Activated CD4-positive, alpha-beta T cell treated with anti-CD3 and anti-CD28 coated beads for 36 hours (primary cell): ENCODE data around the gene GTSE1. TPM values are rescaled to one million over a fixed set of nuclear protein-coding genes. Genes with fewer than 3 reads are reported as not detected.
"Not testable (repeated sequence)": the region's sequence is repeated elsewhere in the genome, so short reads cannot be mapped to it uniquely, and the experiment has no call there.

ENCODE experiments used
- ATAC-seq: fragments of 200-7000 bp; cut with Tn5 transposase; one replicate; pipeline ENCODE4 v1.10.0; 2021; ENCODE audit warnings: mild to moderate bottlenecking, moderate library complexity
- CTCF ChIA-PET: fragments of 350-600 bp; sonication (Branson Sonifier 250); formaldehyde crosslinking; loops from one replicate; lab custom pipeline; 2021; ENCODE audit warnings: antibody characterized with exemption; lab: Charles Lee
- POLR2A ChIA-PET: fragments of 350-600 bp; sonication (Branson Sonifier 250); formaldehyde crosslinking; loops from one replicate; lab custom pipeline; 2021; ENCODE audit warnings: antibody characterized with exemption, inconsistent platforms; lab: Charles Lee
- DNase-seq: peaks from one replicate; pipeline ENCODE4 v3.0.0-alpha.2; 2020
- H3K27ac Mint-ChIP-seq: one replicate; pipeline ENCODE4 v1.8.0; 2021; ENCODE audit warnings: mixed read lengths
- H3K27me3 Mint-ChIP-seq: one replicate; pipeline ENCODE4 v1.8.0; 2021; ENCODE audit warnings: mixed read lengths
- H3K36me3 Mint-ChIP-seq: one replicate; pipeline ENCODE4 v1.8.0; 2021; ENCODE audit warnings: low read depth, mixed read lengths
- H3K4me1 Mint-ChIP-seq: one replicate; pipeline ENCODE4 v1.8.0; 2021; ENCODE audit warnings: mixed read lengths
- H3K4me3 Mint-ChIP-seq: one replicate; pipeline ENCODE4 v1.8.0; 2021; ENCODE audit warnings: mild to moderate bottlenecking, moderate library complexity, mixed read lengths
- H3K9me3 Mint-ChIP-seq: one replicate; pipeline ENCODE4 v1.8.0; 2021; ENCODE audit warnings: low read depth, mixed read lengths
- intact Hi-C, 2 experiments: fragments of 100-400 bp; cut with DNase I in 1 of 2; cut with micrococcal nuclease in 1 of 2; formaldehyde crosslinking; loops; one replicate each; pipeline versions ENCODE4 v1.14.2 to v1.15.1; 2022 to 2024; cut with DNase I, micrococcal nuclease
- total RNA-seq, 2 experiments: library from RNA; stranded (reverse); gene quantifications; one replicate each; pipeline ENCODE4 v1.2.3, GENCODE V29; 2021

GTSE1 gene
- total RNA-seq, 2 experiments from 2014 or later = 39.9 to 42.4 TPM

DNA sequence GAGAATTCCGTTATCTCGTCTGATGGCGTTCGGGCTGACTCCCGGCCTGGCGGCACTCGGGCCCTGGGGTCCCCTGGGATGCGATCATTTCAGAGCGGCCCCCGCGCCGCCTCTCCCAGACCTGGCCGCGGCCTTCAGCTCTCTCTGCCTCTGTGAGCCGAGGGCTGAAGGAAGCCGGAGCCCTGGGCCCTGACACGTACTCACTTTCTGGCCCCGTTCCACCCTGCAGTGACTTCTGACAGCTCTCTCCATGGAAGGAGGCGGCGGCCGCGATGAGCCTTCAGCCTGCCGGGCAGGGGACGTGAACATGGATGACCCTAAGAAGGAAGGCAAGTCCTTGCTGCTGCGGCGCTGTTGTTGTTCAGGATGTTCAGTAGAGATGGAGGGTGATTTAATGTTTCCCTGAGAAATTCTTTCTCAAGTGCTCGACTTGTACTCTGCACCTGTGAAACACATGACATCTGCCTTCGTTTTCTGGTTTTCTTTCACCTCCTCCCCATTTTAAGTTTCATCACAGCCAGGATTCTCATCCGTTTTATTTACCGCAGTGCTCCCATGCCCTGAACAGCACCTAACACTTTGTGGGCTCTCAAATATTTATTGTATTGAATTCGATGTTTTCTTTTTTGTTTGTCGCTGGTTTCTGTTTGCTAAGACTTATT is 612 bp downstream of the GTSE1 start:
- peaks cover 35% of the 10 kb centered on the region for H3K4me1 Mint-ChIP-seq
- ATAC-seq (peak; percentile 8), DNase-seq (peak; percentile 58)
- H3K27ac Mint-ChIP-seq = peak overlapping the region; percentile 73
- H3K9me3 Mint-ChIP-seq = no peaks in the 10 kb centered on the region
- intact Hi-C loops = loop anchor here (10.0 kb wide), 2 partner anchors 262 to 622 kb away; partner anchors contain the start of gene ATXN10 (in 1 of the 2)
- H3K27me3 Mint-ChIP-seq = peaks cover 4% of the 10 kb centered on the region
- ChIA-PET POLR2A (no interaction called here), CTCF (no interaction called here)
- H3K36me3 Mint-ChIP-seq = peaks cover 37% of the 10 kb centered on the region
- H3K4me3 Mint-ChIP-seq = peak overlapping the region; percentile 90

DNA sequence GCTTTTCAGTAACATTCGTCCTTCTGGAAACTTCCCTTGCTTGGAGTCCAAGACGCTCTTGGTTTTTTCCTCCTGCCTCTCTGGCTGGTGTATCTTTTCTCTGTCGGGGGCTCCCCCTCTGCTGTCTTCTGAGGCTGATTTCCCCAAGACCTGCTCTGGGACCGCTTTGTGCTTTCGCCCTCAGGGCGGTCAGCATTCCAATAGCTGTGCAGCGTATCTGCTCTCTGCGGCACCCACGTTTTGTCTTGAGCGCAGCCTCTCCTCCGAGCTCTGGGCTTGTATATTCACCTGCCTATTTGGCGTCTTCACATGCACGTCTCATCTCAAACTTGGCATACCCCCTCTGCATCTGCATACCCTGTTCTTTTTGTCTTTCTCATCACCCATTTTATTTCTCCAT is 2.4 kb downstream of the GTSE1 start:
- ChIA-PET CTCF (interaction anchor here (1.0 to 1.3 kb wide), 3 partner anchors 10 to 303 kb away, joined by 3 to 5 read pairs (median 4); no protein-coding TSS in a partner anchor), POLR2A (interaction anchor here (0.7 kb wide), 1 partner anchor 331 kb away, joined by 4 read pairs; no protein-coding TSS in a partner anchor)
- DNase-seq = no peak
- Mint-ChIP-seq H3K36me3 (peaks cover 45% of the 10 kb centered on the region), H3K4me3 (peak overlapping the region; percentile 90), H3K27ac (no peak overlapping the region), H3K9me3 (no peaks in the 10 kb centered on the region), H3K27me3 (peaks cover 4% of the 10 kb centered on the region), H3K4me1 (peaks cover 31% of the 10 kb centered on the region)
- intact Hi-C loops = loop anchor here (10.0 kb wide), 2 partner anchors 264 to 624 kb away; partner anchors contain the start of gene ATXN10 (in 1 of the 2)
- no peak for ATAC-seq

DNA sequence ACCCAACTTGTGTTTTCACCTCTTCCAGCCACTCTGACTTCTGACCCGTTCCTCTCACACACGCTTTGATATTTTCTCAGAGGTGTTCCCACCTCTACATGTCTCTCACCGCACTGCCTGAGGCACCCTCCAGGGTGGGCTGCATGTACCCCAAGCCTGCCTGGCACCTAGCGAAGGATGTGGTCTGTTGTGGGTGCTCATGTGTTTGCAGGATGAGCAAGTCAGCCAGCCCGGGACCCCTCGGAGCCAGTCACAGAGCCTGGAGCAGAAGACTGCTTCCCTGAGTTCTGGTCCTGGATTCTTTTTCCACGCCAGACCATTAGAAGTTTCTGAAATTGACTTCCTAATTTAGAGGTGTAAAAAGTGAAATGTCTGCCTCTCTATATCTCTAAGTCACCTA is 3.8 kb downstream of the GTSE1 start:
- intact Hi-C loops = no loop called here
- Mint-ChIP-seq H3K36me3 (peaks cover 47% of the 10 kb centered on the region), H3K27ac (no peak overlapping the region), H3K9me3 (no peaks in the 10 kb centered on the region), H3K4me3 (no peak overlapping the region), H3K27me3 (peaks cover 4% of the 10 kb centered on the region), H3K4me1 (peaks cover 26% of the 10 kb centered on the region)
- DNase-seq (no peak), ATAC-seq (no peak)
- CTCF ChIA-PET = interaction anchor here (1.1 kb wide), 1 partner anchor 305 kb away, joined by 3 read pairs; no protein-coding TSS in a partner anchor
- POLR2A ChIA-PET = no interaction called here

DNA sequence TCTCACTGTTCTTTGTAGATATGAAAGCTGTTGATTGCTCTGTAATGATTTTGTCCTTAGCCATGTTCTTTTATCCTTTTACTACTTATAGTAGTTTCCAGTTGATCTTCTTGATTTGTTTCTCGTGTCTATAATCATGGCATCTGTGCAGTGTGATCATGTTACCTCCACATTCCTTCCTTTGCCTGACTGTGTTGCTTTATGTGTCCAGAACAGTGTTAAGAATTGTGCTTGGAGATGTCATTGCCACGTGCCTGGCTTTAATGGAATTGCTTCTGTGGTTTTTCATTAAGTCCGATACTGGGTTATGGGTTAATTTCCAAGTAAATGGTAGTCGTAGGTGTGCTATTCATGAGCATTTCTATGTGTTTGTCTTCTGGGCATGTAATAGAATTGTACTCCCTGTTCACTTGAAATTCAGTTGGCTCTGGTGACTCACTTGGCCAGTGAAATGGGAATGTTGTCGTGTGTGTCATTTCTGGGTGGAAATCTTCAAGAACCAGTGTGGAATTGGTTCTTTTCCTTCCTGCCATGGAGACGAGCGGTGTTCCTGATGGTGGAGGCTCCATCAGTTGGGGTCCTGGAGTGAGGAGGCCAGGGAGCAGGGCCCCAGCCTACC is 6.8 kb downstream of the GTSE1 start:
- DNase-seq (no peak), ATAC-seq (no peak)
- Mint-ChIP-seq H3K4me3 (no peak overlapping the region), H3K4me1 (peaks cover 9% of the 10 kb centered on the region), H3K27me3 (peaks cover 4% of the 10 kb centered on the region), H3K36me3 (peaks cover 48% of the 10 kb centered on the region), H3K9me3 (no peaks in the 10 kb centered on the region), H3K27ac (no peak overlapping the region)
- intact Hi-C loops = no loop called here
- CTCF ChIA-PET = no interaction called here
- POLR2A ChIA-PET = no interaction called here

DNA sequence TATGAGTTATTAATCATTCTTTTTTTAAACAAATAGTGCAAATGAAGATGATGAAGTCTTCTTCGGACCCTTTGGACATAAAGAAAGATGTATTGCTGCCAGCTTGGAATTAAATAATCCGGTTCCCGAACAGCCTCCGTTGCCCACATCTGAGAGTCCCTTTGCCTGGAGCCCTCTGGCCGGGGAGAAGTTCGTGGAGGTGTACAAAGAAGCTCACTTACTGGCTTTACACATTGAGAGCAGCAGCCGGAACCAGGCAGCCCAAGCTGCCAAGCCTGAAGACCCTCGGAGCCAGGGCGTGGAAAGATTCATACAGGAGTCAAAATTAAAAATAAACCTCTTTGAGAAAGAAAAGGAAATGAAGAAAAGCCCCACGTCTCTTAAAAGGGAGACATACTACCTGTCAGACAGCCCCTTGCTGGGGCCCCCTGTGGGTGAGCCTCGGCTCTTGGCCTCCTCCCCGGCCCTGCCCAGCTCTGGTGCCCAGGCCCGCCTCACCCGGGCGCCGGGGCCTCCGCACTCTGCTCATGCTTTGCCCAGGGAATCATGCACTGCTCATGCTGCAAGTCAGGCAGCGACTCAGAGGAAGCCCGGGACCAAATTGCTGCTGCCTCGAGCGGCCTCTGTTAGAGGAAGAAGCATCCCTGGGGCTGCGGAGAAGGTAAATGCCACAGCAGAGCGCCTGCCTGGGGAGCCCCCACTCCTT is 11.8 kb downstream of the GTSE1 start:
- intact Hi-C loops = no loop called here
- no peak for DNase-seq
- POLR2A ChIA-PET = interaction anchor here (0.6 kb wide), 1 partner anchor 26 kb away, joined by 3 read pairs; no protein-coding TSS in a partner anchor
- Mint-ChIP-seq H3K4me1 (peaks cover 4% of the 10 kb centered on the region), H3K4me3 (no peak overlapping the region), H3K9me3 (no peaks in the 10 kb centered on the region), H3K27me3 (no peaks in the 10 kb centered on the region), H3K27ac (no peak overlapping the region), H3K36me3 (peaks cover 32% of the 10 kb centered on the region)
- CTCF ChIA-PET = interaction anchor here (0.6 to 1.7 kb wide), 2 partner anchors 10 to 548 kb away, joined by 3 to 4 read pairs; no protein-coding TSS in a partner anchor
- ATAC-seq = no peak

DNA sequence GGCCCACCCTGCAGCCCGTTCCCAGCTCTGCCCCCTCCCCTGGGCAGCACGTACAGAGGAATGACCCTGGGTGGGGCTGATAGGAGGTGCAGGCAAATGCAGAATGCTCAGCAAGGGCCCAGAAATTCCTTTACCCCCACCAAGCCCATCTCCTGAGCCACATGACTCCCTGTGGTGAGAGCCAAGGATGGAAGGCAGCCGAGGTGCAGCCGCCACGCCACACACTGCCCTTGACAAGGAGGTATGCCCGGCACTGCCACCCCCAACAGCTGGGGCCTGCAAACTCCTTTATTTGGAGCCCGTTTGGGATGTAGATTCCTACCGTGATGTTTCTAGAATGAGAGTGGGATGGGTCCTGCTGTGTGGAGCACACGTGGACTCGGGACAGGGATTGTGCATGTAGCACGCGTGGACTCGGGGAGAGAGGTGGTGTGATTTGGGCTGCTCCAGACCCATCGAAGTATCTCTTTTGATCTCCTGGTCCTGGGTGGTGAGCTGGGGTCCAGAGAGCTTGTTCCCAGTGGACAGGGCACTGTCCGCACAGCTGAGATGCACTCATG is 12.9 kb downstream of the GTSE1 start:
- intact Hi-C loops = loop anchor here in 1 of 2 experiments (10.0 kb wide), 1 partner anchor 315 kb away; no protein-coding TSS in a partner anchor
- CTCF ChIA-PET = interaction anchor here (1.7 kb wide), 1 partner anchor 11 kb away, joined by 4 read pairs; no protein-coding TSS in a partner anchor

DNA sequence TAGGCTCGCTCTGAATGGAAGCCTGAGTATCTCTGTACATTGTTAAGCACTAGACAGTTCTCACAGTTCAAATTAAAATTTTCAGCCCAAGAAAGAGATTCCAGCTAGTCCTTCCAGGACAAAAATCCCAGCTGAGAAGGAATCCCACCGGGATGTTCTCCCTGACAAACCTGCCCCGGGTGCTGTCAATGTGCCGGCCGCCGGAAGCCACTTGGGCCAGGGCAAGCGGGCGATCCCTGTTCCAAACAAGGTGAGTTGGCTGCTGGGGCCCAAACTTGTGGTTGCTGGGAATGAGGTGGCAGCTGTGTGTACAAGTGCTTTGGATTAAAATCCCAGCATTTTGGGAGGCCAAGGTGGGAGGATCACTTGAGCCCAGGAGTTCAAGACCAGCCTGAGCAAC is 15.4 kb downstream of the GTSE1 start:
- H3K27me3 Mint-ChIP-seq = no peaks in the 10 kb centered on the region
- no peaks in the 10 kb centered on the region for H3K9me3 Mint-ChIP-seq
- intact Hi-C loops = loop anchor here in 1 of 2 experiments (10.0 kb wide), 1 partner anchor 317 kb away; no protein-coding TSS in a partner anchor
- H3K4me3 Mint-ChIP-seq = no peak overlapping the region
- DNase-seq (no peak), ATAC-seq (no peak)
- ChIA-PET POLR2A (no interaction called here), CTCF (interaction anchor here (0.6 to 1.8 kb wide), 3 partner anchors 13 to 261 kb away, joined by 3 to 6 read pairs (median 5); no protein-coding TSS in a partner anchor)
- peaks cover 2% of the 10 kb centered on the region for H3K4me1 Mint-ChIP-seq
- H3K27ac Mint-ChIP-seq = no peak overlapping the region
- peaks cover 26% of the 10 kb centered on the region for H3K36me3 Mint-ChIP-seq

More for the DNA sequence above, 12.9 kb downstream of the GTSE1 start:
- Mint-ChIP-seq H3K27ac (no peak overlapping the region), H3K36me3 (peaks cover 28% of the 10 kb centered on the region), H3K27me3 (no peaks in the 10 kb centered on the region), H3K4me1 (peaks cover 2% of the 10 kb centered on the region), H3K4me3 (no peak overlapping the region), H3K9me3 (no peaks in the 10 kb centered on the region)
- ATAC-seq (no peak), DNase-seq (no peak)
- POLR2A ChIA-PET = no interaction called here

DNA sequence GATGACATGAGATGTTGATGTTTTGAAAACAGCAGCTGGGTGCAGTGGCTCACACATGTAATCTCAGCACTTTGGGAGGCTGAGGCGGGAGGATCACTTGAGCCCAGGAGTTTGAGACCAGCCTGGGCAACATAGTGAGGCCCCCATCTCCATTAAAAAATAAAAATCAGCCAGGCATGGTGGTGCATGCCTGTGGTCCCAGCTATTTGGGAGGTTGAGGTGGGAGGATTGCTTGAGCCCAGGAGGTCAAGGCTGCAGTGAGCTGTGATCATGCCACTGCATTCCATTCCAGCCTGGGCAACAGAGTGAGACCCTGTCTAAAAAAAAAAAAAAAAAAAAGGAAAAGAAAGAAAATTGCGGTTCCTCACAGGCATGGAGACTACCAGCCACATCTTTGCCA is 16.2 kb downstream of the GTSE1 start:
- H3K27ac Mint-ChIP-seq, H3K9me3 Mint-ChIP-seq, H3K4me1 Mint-ChIP-seq, H3K4me3 Mint-ChIP-seq, POLR2A ChIA-PET, DNase-seq, ATAC-seq, H3K27me3 Mint-ChIP-seq: not testable (repeated sequence)
- peaks cover 33% of the 10 kb centered on the region for H3K36me3 Mint-ChIP-seq
- CTCF ChIA-PET = interaction anchor here (0.6 to 1.5 kb wide), 7 partner anchors 40 to 848 kb away, joined by 3 to 12 read pairs (median 3); no protein-coding TSS in a partner anchor
- intact Hi-C loops = loop anchor here in 1 of 2 experiments (10.0 kb wide), 1 partner anchor 318 kb away; no protein-coding TSS in a partner anchor

DNA sequence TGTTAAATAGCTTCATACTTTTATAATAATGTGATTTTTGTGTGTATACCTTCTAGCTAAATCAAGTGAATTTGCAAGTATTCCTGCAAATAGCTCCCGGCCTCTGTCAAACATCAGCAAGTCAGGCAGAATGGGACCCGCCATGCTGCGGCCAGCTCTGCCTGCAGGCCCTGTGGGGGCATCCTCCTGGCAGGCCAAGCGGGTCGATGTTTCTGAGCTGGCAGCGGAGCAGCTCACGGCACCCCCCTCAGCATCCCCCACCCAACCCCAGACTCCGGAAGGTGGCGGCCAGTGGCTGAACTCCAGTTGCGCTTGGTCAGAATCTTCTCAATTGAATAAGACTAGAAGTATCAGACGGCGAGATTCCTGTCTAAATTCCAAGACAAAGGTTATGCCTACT is 19.3 kb downstream of the GTSE1 start:
- no peak for ATAC-seq
- ChIA-PET CTCF (interaction anchor here (0.8 to 2.2 kb wide), 7 partner anchors 9 to 322 kb away, joined by 3 to 21 read pairs (median 6); no protein-coding TSS in a partner anchor), POLR2A (no interaction called here)
- no peak for DNase-seq
- Mint-ChIP-seq H3K4me3 (no peak overlapping the region), H3K27ac (no peak overlapping the region), H3K27me3 (no peaks in the 10 kb centered on the region), H3K4me1 (peaks cover 2% of the 10 kb centered on the region), H3K36me3 (peaks cover 20% of the 10 kb centered on the region), H3K9me3 (no peaks in the 10 kb centered on the region)
- intact Hi-C loops = loop anchor here (5.0 to 10.0 kb wide), 2 partner anchors 321 to 324 kb away; no protein-coding TSS in a partner anchor

DNA sequence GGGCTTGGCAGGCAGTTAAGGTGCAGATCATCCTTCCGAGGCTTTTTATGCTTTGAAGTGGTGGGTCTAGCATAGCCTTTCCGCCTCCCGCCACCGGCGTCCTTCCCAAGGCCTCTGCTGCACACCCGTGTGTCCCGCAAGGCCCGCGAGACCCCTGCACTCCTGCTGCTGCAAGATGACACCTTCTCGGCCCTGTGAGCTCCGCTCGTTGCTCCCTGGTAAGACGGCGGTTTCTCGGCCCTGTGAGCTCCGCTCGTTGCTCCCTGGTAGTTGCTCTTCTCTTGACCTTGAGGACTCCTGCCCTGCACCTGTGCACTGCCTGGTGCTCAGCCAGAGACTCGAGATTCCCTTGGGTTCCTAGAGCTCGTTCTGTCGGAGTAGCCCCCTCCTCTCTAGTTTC is 21.0 kb downstream of the GTSE1 start:
- POLR2A ChIA-PET = no interaction called here
- ATAC-seq (no peak), DNase-seq (no peak)
- H3K27ac Mint-ChIP-seq = no peak overlapping the region
- no peaks in the 10 kb centered on the region for H3K4me1 Mint-ChIP-seq
- H3K9me3 Mint-ChIP-seq = no peaks in the 10 kb centered on the region
- H3K36me3 Mint-ChIP-seq = peaks cover 18% of the 10 kb centered on the region
- no peak overlapping the region for H3K4me3 Mint-ChIP-seq
- CTCF ChIA-PET = no interaction called here
- no peaks in the 10 kb centered on the region for H3K27me3 Mint-ChIP-seq
- intact Hi-C loops = loop anchor here (5.0 to 10.0 kb wide), 2 partner anchors 323 to 325 kb away; no protein-coding TSS in a partner anchor
